ENCODE data around the gene R3HDM2. TPM values are rescaled to one million over a fixed set of nuclear protein-coding genes. Genes with fewer than 3 reads are reported as not detected.

R3HDM2 gene
- total RNA-seq, result 57.3 and 57.5 TPM in 2 replicates
- long read RNA-seq, partial matches to known transcripts, result 0 of 2 reads
- long read RNA-seq, other reads (novel, unspliced or antisense), result 2 of 2 reads

- TF ChIP-seq, protein P1, sequence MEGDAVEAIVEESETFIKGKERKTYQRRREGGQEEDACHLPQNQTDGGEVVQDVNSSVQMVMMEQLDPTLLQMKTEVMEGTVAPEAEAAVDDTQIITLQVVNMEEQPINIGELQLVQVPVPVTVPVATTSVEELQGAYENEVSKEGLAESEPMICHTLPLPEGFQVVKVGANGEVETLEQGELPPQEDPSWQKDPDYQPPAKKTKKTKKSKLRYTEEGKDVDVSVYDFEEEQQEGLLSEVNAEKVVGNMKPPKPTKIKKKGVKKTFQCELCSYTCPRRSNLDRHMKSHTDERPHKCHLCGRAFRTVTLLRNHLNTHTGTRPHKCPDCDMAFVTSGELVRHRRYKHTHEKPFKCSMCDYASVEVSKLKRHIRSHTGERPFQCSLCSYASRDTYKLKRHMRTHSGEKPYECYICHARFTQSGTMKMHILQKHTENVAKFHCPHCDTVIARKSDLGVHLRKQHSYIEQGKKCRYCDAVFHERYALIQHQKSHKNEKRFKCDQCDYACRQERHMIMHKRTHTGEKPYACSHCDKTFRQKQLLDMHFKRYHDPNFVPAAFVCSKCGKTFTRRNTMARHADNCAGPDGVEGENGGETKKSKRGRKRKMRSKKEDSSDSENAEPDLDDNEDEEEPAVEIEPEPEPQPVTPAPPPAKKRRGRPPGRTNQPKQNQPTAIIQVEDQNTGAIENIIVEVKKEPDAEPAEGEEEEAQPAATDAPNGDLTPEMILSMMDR (conservative IDR thresholded peaks at IDR 0.05), result no peak
- Mint-ChIP-seq H3K4me3 (peak within 1 kb of the TSS; percentile 97), H3K4me1 (peaks cover 29% of the 10 kb centered on the region), H3K27ac (ENCODE audit: unreplicated experiment) (peak within 1 kb of the TSS; percentile 97), H3K36me3 (ENCODE audit: low read depth) (no peaks in the 10 kb centered on the region), H3K9me3 (no peaks in the 10 kb centered on the region), H3K27me3 (ENCODE audit: low read depth) (no peaks in the 10 kb centered on the region)
- DNase-seq (ENCODE audit: low read depth, low spot score), result peak; percentile 84
Measured at GRCh38 chr12:57430931-57431566, at the start of gene R3HDM2. R3HDM2 (minus strand) TSS chr12:57431043; CDS start chr12:57310428, 120,615 bp downstream.

DNA sequence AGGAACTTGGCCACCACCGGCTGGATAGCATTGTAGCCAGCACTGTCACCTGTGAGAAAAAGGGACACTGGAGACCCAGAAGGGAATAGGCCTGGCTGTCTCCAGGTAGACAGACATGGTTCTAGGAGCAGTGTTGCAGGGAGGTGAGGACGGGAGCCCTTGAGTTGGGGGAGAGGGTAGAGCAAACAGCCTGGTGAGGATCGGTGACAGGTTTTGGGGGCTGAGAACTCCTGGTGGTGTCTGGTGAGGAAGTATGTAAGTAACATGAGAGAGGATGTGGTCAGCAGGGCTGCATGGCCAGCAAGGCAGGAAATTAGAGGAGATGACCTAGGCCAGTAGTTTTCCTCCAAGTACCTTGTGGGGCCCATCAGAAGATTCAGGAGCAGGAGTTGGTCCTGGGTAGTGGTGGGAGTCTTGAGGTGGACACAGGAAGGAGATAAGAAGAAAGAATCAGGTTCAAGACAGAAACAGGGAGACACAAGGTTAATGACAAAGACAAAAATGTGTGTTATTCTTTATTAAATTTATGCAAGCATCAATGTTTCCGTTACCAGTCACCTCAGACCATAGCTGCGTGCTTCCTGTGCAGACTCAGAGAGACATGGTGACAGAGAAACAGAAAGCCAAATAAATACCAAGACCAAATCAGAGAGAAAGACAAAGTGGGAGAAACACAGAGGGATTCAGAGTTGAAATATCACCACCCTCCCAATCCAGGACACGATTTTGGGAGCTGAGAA, 48.7 kb upstream of the R3HDM2 start, which contains the start of gene ARHGAP9:
ARHGAP9 (minus strand) TSS at position 491 of the 740 bp plus-strand sequence; CDS start at position 31, 460 bp downstream.
- Mint-ChIP-seq H3K27ac (ENCODE audit: unreplicated experiment) (no peak within 1 kb of the TSS), H3K4me1 (peaks cover 1% of the 10 kb centered on the region), H3K4me3 (no peak within 1 kb of the TSS), H3K36me3 (ENCODE audit: low read depth) (no peaks in the 10 kb centered on the region), H3K9me3 (no peaks in the 10 kb centered on the region), H3K27me3 (ENCODE audit: low read depth) (peaks cover 81% of the 10 kb centered on the region)
- TF ChIP-seq, protein P1 (conservative IDR thresholded peaks at IDR 0.05), result no peak
- no peak for DNase-seq (ENCODE audit: low read depth, low spot score)

- H3K4me1 Mint-ChIP-seq, result peaks cover 4% of the 10 kb centered on the region
- no peak overlapping the region for H3K27ac Mint-ChIP-seq (ENCODE audit: unreplicated experiment)
- peaks cover 87% of the 10 kb centered on the region for H3K27me3 Mint-ChIP-seq (ENCODE audit: low read depth)
- TF ChIP-seq, protein P1 (conservative IDR thresholded peaks at IDR 0.05), result no peak
- no peak for DNase-seq (ENCODE audit: low read depth, low spot score)
- H3K4me3 Mint-ChIP-seq, result no peak overlapping the region
- H3K9me3 Mint-ChIP-seq, result no peaks in the 10 kb centered on the region
- H3K36me3 Mint-ChIP-seq (ENCODE audit: low read depth), result no peaks in the 10 kb centered on the region
Measured at GRCh38 chr12:57479043-57479375, 48.2 kb upstream of the R3HDM2 start.

DNA sequence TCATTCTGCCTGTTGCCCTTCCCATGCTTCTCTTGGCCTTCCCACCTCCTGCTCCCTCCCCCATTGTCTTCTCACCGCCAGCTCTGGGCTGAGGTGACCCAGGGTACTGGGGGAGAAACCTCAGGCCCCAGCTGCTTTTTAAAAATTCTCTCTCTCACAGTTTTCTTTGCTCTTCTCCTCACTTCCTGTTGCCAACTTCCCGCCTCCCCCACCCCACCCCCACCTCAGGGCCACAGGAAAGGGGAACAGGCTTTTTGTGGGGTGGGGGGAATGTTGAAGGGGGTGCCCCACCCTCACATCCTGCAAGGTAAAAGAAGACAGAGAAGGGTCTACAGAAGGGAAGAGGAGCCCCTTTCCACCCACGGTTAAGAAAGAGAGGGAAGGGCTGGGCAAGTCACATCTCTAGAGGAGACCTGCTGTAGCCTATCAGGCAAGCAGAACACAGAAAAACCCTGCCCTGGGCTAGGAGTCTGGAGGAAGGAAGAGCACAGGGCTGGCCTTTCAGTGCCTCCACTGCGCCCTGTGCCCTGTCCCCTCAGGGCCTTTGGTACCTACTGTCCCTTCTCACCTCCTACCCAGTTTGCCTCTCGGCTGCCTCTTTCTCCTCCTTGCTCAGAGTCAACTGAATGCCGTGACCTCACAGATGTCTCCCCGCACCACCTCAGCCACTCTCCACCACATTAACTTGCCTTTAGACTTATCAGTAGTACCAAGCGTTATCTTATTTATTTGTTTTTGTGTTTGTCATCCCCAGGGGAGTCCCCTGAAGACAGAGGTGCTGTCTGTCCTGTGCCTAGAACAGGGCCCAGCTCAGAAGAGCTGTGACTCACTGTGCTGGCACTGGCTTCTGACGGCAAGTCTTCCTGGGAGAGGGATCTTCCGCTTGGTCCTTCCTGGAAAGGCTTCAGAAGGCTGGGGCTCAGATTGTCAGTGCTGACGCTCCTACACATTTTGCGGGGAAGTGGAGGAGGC, 47.2 kb upstream of the R3HDM2 start:
- H3K27me3 Mint-ChIP-seq (ENCODE audit: low read depth), result peaks cover 90% of the 10 kb centered on the region
- H3K4me3 Mint-ChIP-seq, result no peak overlapping the region
- DNase-seq (ENCODE audit: low read depth, low spot score), result no peak
- no peak overlapping the region for H3K27ac Mint-ChIP-seq (ENCODE audit: unreplicated experiment)
- H3K36me3 Mint-ChIP-seq (ENCODE audit: low read depth), result no peaks in the 10 kb centered on the region
- H3K4me1 Mint-ChIP-seq, result peaks cover 4% of the 10 kb centered on the region
- no peaks in the 10 kb centered on the region for H3K9me3 Mint-ChIP-seq
- TF ChIP-seq, protein P1 (conservative IDR thresholded peaks at IDR 0.05), result no peak
